Stimulated activated CD8-positive, alpha-beta memory T cell treated with anti-CD3 and anti-CD28 coated beads, Interleukin-4, amount 100 ng/mL, for 24 hours (primary cell): ENCODE measurements around the gene APAF1.

Experiments
- DNase-seq: peaks from one replicate; pipeline ENCODE4 v3.0.0-alpha.2; 2020; ENCODE audit warnings: low read depth

Gene APAF1

DNA sequence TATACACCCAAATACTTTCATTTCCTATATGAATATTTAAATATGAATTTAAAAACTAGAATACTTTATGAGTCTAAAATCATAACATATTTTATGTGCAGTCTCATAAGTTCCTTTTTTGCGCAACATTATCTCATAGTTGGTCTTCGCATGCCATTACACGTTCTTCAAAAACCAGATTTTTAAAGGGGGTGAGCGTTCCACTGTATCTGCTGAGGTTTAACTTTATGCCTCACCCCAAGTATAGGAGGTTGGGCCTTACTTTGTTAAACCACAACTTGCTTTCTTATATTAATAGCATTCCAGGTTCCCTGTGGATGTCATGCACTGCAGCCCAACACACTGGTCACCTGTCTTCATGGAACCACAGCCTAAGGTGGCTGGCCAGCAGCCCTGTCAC, 118.6 kb downstream of the APAF1 start:
- DNase-seq = no peak

DNA sequence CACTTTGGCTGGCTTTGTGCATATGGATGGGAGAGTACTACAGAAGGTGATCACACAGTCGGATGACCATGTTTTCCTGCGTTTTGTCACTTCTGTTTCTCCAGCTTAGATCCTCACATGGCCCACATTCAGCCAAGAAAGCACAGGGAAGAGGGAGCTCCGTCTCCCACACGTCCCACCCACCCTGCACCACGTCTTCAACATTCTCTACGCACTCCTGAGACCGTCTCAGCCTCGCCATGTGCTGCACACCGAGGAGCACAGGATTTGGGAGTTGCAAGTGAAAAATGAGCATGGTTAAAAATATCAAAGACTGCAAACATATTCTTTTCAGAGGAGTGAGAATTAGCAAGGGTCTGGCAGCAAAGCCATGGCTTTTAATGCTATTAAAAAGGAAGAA, 122.2 kb downstream of the APAF1 start:
- DNase-seq = no peak

DNA sequence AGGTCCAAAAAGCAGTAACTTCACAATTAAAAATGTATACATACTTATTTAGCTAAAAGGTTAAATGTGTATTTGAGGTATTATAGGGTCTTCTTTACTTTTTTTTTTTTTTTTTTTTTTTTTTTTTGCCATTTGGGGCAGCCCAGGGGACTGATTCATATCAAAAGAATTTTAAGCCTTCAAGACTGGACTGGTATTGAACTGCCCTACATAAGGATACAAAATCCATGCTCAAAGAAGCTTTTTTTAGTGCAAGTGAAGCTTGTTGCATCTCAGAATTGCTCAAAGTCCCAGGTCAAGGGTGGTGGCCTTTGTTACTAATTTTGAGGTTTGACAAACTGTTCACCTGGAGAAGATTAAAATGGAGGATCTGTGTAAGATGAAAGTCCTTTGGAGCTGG, 124.0 kb downstream of the APAF1 start:
- no peak for DNase-seq

DNA sequence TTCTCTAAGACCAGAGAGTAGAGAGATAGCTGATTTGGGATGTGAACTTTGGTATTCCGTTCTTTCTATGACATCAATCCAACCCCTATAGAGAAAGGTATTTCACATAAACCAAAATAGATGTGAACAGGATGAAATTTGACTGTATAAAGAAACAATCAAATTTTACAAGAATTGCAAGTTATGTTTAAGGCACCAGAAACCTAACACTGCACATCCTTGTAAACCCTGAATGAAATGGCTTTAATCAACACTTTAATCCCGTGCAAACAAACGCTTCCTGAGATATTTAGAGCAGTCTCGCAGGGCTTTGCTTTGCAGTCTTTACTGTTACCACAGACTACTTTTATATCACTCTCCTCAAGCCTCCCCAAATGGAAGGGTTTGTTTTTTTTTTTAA, 125.1 kb downstream of the APAF1 start:
- no peak for DNase-seq

DNA sequence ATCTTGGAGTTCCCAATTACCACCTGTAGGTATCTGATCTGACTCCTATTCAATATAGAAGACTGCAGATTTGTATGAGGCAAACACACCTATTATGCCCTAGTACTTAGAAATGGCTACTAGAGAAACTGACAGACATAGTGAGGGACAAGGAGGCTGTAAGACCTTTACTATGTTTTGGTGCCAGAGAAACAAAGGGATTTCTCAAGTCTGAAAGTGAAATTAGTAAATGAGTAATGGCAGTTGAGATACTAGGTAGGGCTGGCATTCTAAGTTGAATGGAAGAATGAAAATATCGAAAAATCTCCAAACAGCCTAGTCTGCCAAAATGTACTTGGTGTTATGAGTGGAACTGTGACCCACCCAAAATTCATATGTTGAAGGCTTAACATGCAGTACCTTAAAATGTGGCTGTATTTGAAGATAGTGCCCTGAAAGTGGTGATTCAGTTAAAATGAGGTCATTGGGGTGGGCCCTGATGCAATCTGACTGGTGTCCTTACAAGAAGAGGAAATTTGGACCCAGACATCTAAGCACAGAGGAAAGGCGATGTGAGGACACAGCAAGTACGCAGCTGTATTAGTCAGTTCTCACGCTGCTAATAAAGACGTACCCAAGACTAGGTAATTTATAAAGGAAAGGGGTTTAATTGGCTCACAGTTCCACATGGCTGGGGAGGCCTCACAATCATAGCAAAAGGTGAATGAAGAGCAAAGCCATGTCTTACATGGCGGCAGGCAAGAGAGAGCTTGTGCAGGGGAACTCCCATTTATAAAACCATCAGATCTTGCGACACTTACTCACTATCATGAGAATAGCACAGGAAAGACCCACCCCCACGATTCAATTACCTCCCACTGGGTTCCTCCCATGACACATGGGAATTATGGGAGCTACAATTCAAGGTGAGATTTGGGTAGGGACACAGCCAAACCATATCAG, 127.0 kb downstream of the APAF1 start:
- no peak for DNase-seq

DNA sequence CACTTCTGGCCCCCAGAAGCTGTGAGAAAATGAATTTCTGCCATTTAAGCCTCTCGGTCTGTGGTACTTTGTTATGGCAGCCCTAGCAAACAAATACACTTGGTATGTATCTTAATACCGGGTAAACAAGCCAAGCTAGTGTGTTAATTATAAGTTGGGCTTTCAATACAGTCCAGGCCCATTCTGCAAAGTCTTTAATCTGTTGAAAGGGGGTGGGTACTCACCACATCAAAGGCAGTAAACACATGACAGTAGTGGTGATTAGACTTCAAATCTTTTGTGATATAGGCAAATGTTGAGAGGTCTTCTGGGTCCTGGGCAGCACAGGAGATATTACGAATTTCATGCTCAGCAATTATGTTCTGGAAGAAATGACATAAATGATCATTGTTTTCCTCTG, 127.7 kb downstream of the APAF1 start:
- no peak for DNase-seq

DNA sequence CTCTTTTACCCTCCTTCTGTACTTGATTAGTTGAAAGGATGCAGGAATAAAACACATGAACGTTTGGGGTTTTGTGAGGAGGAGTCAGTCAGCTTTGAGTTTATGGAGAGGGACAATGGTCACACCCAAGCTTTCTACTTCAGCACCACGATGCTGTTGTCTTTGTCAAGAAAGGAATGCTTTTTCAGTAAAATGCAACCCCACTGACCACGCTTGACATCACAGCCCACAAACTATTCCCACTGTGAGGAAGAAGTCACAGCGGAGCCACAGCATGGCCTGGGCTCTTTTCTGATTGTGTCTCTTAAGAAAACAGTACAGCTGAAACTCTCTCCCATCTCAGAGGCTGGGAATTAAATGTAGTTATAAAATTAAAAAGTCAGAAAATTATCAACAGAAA, 135.2 kb downstream of the APAF1 start:
- no peak for DNase-seq

DNA sequence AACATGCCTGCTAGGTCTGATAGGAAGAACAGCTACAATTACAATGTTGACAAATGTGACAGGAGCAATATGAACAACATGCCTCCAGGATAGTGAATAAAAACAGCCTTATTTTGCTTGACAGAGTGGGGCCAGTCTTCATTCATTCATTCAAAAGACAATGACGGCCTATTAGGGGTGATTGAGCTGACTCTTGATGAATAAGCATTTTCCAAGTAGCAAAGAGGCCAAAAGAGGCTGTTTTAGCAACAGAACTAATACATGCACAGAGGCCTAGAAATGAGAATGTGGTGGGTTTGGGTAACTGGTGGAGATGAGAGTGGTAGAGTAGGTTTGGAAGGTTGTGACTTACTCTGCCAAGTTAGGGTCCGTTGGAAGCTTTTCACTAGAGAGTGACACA, 138.3 kb downstream of the APAF1 start:
- DNase-seq = no peak
